Head of caudate nucleus (tissue), 42 donors: ENCODE data around the gene EVC.

Source experiments
- DNase-seq, 42 donors: peaks; one replicate each; pipeline versions ENCODE4 v3.0.0 to v3.0.0-alpha.2; 2020 to 2021; ENCODE audit warnings: mixed read lengths in 7 of 42
- intact Hi-C: fragments of 100-400 bp; cut with DNase I; formaldehyde crosslinking; loops from one replicate; pipeline ENCODE4 v1.15.0; 2022

Gene EVC

GRCh38 chr4:5752376-5753184 is 41.6 kb downstream of the EVC start:
- intact Hi-C loops: no loop called here
- no peak for DNase-seq

- DNase-seq: no peak
- intact Hi-C loops: no loop called here
Measured at GRCh38 chr4:5753366-5753765, 42.4 kb downstream of the EVC start.

GRCh38 chr4:5753766-5754528 is 42.9 kb downstream of the EVC start:
- DNase-seq: peak in 28 of 42 donors; percentile 7 to 65 (median 36)
- intact Hi-C loops: no loop called here

- DNase-seq: no peak
- intact Hi-C loops: no loop called here
Measured at GRCh38 chr4:5754529-5754881, 43.5 kb downstream of the EVC start.

- intact Hi-C loops: no loop called here
- DNase-seq: peak in 1 of 42 donors; percentile 2
Measured at GRCh38 chr4:5755161-5755560, 44.2 kb downstream of the EVC start.

- intact Hi-C loops: no loop called here
- no peak for DNase-seq
Measured at GRCh38 chr4:5755679-5756078, 44.7 kb downstream of the EVC start.

GRCh38 chr4:5756271-5756670 is 45.3 kb downstream of the EVC start:
- intact Hi-C loops: no loop called here
- DNase-seq: no peak

- intact Hi-C loops: no loop called here
- DNase-seq: peak in 1 of 42 donors; percentile 8
Measured at GRCh38 chr4:5757091-5757490, 46.1 kb downstream of the EVC start.

- intact Hi-C loops: no loop called here
- peak in 1 of 42 donors; percentile 4 for DNase-seq
Measured at GRCh38 chr4:5757536-5757935, 46.5 kb downstream of the EVC start.

GRCh38 chr4:5757954-5758353 is 47.0 kb downstream of the EVC start:
- peak in 1 of 42 donors; percentile 9 for DNase-seq
- intact Hi-C loops: no loop called here

- DNase-seq: peak in 6 of 42 donors; percentile 10 to 46 (median 23)
- intact Hi-C loops: no loop called here
Measured at GRCh38 chr4:5758741-5759140, 47.7 kb downstream of the EVC start.

- intact Hi-C loops: no loop called here
- DNase-seq: peak in 1 of 42 donors; percentile 22
Measured at GRCh38 chr4:5759236-5760075, 48.5 kb downstream of the EVC start.

GRCh38 chr4:5760246-5760645 is 49.2 kb downstream of the EVC start:
- DNase-seq: no peak
- intact Hi-C loops: no loop called here

- peak in 1 of 42 donors; percentile 28 for DNase-seq
- intact Hi-C loops: no loop called here
Measured at GRCh38 chr4:5760936-5761480, 50.0 kb downstream of the EVC start.

GRCh38 chr4:5770051-5770450 is 59.0 kb downstream of the EVC start:
- intact Hi-C loops: no loop called here
- DNase-seq: peak in 3 of 42 donors; percentile 8 to 27 (median 11)

GRCh38 chr4:5772528-5773270 is 61.7 kb downstream of the EVC start:
- intact Hi-C loops: no loop called here
- peak in 5 of 42 donors; percentile 4 to 21 (median 13) for DNase-seq

GRCh38 chr4:5773271-5773555 is 62.2 kb downstream of the EVC start:
- intact Hi-C loops: no loop called here

GRCh38 chr4:5774416-5775036 is 63.5 kb downstream of the EVC start:
- intact Hi-C loops: no loop called here
- DNase-seq: peak in 2 of 42 donors; percentile 4 to 20

More at GRCh38 chr4:5773271-5773555, 62.2 kb downstream of the EVC start:
- peak in 1 of 42 donors; percentile 16 for DNase-seq
